Measurements from ENCODE around the gene SELENOI. TPM values are rescaled to one million over a fixed set of nuclear protein-coding genes. Genes with fewer than 3 reads are reported as not detected.
"Not testable (repeated sequence)": the region's sequence is repeated elsewhere in the genome, so short reads cannot be mapped to it uniquely, and the experiment has no call there.

SELENOI gene
- total RNA-seq, 4 donors from 2014 or later = 8.3 to 26.3 (median 14.0) TPM

GRCh38 chr2:26327291-26328272, 18.4 kb upstream of the SELENOI start:
- DNase-seq (ENCODE audit: low spot score) (no peak), ATAC-seq (ENCODE audit: low FRiP score) (no peak)
- TF ChIP-seq, protein P1, sequence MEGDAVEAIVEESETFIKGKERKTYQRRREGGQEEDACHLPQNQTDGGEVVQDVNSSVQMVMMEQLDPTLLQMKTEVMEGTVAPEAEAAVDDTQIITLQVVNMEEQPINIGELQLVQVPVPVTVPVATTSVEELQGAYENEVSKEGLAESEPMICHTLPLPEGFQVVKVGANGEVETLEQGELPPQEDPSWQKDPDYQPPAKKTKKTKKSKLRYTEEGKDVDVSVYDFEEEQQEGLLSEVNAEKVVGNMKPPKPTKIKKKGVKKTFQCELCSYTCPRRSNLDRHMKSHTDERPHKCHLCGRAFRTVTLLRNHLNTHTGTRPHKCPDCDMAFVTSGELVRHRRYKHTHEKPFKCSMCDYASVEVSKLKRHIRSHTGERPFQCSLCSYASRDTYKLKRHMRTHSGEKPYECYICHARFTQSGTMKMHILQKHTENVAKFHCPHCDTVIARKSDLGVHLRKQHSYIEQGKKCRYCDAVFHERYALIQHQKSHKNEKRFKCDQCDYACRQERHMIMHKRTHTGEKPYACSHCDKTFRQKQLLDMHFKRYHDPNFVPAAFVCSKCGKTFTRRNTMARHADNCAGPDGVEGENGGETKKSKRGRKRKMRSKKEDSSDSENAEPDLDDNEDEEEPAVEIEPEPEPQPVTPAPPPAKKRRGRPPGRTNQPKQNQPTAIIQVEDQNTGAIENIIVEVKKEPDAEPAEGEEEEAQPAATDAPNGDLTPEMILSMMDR (IDR thresholded peaks at IDR 0.05) = no peak

GRCh38 chr2:26329083-26329482, 16.9 kb upstream of the SELENOI start:
- ATAC-seq (ENCODE audit: low FRiP score) = not testable (repeated sequence)

DNA sequence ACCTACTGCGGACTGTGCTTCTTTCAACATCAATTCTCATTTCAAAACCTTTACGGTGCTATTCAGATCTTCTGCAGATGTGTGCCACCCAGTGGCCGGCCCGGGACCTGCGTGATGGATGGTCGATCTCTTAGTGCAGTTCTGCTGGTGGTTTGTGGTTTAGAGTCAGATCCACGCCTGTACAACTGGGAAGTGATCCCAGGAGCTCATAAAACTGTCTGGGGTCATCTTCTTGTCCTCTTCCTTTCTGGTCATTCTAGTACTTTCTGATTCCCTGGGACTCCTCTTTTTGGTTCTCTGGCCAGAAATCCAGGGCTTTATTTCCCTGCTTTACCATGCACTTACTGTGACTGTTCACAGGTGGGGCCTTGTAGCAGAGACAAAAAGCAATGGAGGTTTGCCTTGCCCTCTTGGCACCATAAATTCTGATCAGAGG, 15.8 kb upstream of the SELENOI start:
- peak; percentile 93 for DNase-seq (ENCODE audit: low spot score)
- peak; percentile 98 for ATAC-seq (ENCODE audit: low FRiP score)
- TF ChIP-seq, protein P1 (IDR thresholded peaks at IDR 0.05) = peak in 1 of 3 donors; percentile 48

More at GRCh38 chr2:26329083-26329482, 16.9 kb upstream of the SELENOI start:
- DNase-seq (ENCODE audit: low spot score) = not testable (repeated sequence)

DNA sequence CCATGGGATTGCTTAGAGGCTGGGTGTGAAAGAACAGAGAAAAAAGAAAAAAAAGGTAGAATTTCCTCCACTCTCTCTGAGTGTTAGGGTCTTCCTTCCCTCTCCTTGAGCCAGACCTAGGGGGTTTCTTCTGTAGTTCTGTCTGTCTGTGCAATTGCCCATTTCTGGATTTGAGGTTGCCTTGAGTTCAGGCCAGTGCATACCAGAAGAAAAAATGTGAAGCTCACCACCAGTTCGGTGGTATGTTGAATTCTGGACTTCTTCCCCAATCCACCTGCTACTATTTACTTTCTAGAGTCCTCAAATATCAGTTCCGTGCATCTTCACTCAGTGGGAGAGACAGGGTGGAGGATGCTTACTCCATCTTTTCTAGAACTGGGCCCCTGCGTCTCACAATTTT, 15.3 kb upstream of the SELENOI start:
- ATAC-seq (ENCODE audit: low FRiP score) = no peak
- DNase-seq (ENCODE audit: low spot score) = no peak
- TF ChIP-seq, protein P1 (IDR thresholded peaks at IDR 0.05) = no peak

- ATAC-seq (ENCODE audit: low FRiP score); DNase-seq (ENCODE audit: low spot score): not testable (repeated sequence)
These were observed 14.6 kb upstream of the SELENOI start for GRCh38 chr2:26331321-26331720.

GRCh38 chr2:26333293-26333692, 12.7 kb upstream of the SELENOI start:
- TF ChIP-seq, protein P1 (IDR thresholded peaks at IDR 0.05) = no peak
- DNase-seq (ENCODE audit: low spot score) (no peak), ATAC-seq (ENCODE audit: low FRiP score) (no peak)

- ATAC-seq (ENCODE audit: low FRiP score) = no peak
- no peak for DNase-seq (ENCODE audit: low spot score)
- TF ChIP-seq, protein P1 (IDR thresholded peaks at IDR 0.05) = no peak
These were observed 10.7 kb upstream of the SELENOI start for GRCh38 chr2:26335231-26335630.

DNA sequence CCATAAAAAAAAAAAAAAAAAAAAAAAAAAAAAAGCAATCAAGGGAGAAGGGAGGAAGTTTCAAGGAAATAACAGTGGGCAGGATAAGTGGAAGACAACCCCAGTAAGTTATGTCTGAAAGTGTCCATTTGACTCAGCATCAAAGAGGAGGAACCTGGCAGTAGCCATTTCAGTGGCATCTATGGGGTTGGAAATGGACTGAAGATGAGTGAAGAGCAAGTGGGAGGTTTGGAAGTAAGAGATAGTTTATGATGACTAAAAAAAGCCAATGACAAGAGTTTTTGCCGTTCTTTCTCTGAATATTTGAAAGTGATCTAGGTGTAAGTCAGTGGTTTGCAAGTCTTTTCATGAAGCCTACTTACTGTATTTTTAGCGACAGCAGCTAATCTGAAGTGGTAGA, 9.2 kb upstream of the SELENOI start:
- no peak for ATAC-seq (ENCODE audit: low FRiP score)

More for the DNA sequence above, 9.2 kb upstream of the SELENOI start:
- TF ChIP-seq, protein P1 (IDR thresholded peaks at IDR 0.05) = no peak
- DNase-seq (ENCODE audit: low spot score) = no peak
